Fibroblast of villous mesenchyme (primary cell): Measurements from ENCODE around the gene ST6GALNAC2. TPM values are rescaled to one million over a fixed set of nuclear protein-coding genes. Genes with fewer than 3 reads are reported as not detected.

Experiments
- DNase-seq: peaks from one replicate; pipeline ENCODE4 v3.0.0-alpha.2; 2010; ENCODE audit warnings: low read depth
- H3K4me3 ChIP-seq: 2 replicates; pipeline ENCODE4 v1.5.1; 2011; ENCODE audit warnings: low read depth, mild to moderate bottlenecking, low read length
- total RNA-seq: library from RNA; depleted of rRNA; stranded (reverse); fragments of >200 nt; gene quantifications from 2 replicates; pipeline ENCODE4 v1.2.3, GENCODE V29; 2012
- TF ChIP-seq, protein P1 (sequence below): IDR thresholded peaks from 2 replicates; pipeline ENCODE4 v1.5.1; 2012; ENCODE audit warnings: low read depth, mild to moderate bottlenecking, low read length; ENCODE audit not compliant: insufficient read depth

ST6GALNAC2 gene
- total RNA-seq, 1 donor: 0.86 TPM

DNA sequence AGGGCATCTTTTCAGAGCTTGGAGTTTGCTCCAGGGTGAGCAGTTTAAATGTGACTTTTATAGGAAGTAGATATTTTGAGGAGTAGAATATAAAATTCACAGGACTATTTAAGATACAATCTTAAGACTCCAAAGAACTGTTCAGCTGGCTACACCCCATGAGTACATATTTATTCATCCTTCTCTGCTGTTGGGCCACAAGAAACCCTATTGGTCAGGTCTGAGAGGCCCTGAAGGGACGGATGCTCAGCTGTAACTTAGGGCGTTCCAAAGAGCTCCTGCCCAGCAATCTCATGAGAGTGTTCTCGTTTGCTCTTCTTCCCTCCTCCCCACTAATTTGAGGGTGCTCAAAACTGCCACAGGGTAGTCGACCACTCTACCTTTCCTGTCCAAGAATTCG lies 7.3 kb downstream of the ST6GALNAC2 start:
- TF ChIP-seq, protein P1, sequence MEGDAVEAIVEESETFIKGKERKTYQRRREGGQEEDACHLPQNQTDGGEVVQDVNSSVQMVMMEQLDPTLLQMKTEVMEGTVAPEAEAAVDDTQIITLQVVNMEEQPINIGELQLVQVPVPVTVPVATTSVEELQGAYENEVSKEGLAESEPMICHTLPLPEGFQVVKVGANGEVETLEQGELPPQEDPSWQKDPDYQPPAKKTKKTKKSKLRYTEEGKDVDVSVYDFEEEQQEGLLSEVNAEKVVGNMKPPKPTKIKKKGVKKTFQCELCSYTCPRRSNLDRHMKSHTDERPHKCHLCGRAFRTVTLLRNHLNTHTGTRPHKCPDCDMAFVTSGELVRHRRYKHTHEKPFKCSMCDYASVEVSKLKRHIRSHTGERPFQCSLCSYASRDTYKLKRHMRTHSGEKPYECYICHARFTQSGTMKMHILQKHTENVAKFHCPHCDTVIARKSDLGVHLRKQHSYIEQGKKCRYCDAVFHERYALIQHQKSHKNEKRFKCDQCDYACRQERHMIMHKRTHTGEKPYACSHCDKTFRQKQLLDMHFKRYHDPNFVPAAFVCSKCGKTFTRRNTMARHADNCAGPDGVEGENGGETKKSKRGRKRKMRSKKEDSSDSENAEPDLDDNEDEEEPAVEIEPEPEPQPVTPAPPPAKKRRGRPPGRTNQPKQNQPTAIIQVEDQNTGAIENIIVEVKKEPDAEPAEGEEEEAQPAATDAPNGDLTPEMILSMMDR: no peak
- DNase-seq: no peak
- H3K4me3 ChIP-seq: no peak overlapping the region

DNA sequence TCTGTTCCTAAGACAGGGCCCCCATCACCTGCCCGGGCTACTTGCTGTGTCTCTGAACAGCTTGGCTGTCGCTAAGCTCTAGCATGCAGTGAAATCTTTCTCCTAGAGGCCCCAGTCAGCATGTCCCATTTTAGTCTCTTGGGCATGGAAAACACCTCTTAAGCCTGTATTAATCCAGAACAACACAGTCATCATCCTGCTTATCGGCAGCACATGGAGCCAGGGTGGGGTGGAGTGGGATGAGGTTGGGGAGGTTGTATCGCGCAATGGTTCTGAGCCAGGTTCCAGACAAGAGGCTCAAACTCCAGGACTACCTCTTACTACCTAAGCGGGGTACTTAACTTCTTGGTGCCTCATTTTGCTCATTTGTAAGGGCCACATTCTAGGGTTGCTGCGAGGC lies 7.8 kb downstream of the ST6GALNAC2 start:
- H3K4me3 ChIP-seq: no peak overlapping the region
- TF ChIP-seq, protein P1: no peak
- DNase-seq: no peak

DNA sequence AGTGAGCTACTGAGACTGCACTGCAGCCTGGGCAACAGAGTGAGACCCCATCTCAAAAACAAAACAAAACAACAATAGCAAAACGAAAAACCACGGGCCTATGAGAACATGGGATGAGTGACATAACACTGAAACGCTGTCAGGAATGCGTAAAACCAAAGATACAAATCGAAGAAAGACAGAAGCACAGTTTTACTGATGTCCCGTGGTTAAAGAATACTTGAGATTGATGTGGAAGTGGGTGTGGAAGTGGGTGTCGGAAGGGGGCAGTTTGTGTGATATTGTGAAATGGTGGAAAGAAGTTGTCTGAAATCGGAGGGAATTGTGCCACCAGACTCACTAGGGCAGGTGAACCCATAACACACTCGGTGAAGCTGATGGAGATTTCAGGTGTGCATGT lies 9.5 kb downstream of the ST6GALNAC2 start:
- DNase-seq: no peak
- no peak overlapping the region for H3K4me3 ChIP-seq
- TF ChIP-seq, protein P1: no peak

DNA sequence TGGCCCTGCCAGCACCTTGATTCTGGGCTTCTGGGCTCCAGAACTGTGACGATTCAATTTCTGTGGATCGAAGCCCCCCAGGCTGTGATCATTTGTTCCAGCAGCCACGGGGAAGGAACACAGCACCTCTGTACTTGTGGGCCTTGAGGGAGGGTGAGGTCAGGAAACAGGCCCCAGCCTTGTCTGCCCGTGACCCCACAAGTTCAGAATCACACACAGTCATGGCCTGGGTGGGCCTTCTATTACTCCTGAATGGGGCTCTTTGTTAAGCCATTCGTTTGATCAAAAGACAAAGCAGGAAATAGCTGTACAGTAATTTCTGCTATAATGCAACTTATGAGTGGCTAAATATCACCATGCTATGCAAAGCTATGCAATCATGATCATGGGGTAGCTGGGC lies 10.1 kb downstream of the ST6GALNAC2 start:
- DNase-seq: no peak
- TF ChIP-seq, protein P1: no peak
- no peak overlapping the region for H3K4me3 ChIP-seq

DNA sequence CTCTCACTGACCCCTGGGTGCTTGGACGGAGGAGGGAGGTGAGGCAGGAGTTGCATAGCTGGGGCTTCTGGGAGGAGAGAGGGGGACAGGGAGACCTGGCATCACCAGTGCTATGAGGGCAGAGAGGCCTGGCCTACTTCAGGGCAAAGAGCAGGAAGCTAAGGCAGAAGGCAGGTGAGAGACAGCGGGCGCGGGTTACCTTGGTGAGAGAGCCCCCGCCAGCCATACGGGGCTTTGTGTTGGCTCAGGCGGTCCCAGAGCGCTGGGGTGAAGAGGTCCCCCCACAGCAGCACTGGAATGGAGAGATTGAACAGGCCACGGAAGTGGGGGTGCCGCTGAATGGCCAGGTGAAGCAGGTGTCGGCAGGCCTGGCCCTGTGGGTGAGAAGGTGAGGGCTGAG lies 11.5 kb downstream of the ST6GALNAC2 start:
- TF ChIP-seq, protein P1: no peak

DNA sequence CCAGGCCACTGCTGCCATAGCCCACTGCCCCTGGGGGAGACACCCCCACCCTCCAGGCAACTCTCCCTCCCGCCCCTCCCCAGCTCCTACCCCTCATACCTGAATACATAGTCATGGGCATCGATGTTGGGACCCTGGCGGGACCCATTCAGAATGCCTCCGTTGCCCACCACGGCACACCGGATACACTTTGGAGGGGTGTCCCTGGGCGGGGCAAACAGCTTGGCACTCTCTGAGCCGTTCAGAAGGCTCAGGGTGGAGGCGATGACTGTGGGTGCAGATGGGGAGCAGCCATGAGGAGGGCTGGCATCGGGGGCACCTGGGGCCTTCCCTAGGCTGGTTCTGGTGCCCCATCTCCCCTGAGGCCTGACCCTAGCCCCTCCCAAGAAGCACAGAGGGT lies 12.6 kb downstream of the ST6GALNAC2 start:
- DNase-seq: no peak
- no peak overlapping the region for H3K4me3 ChIP-seq
- TF ChIP-seq, protein P1: no peak

More for the DNA sequence above, 11.5 kb downstream of the ST6GALNAC2 start:
- no peak overlapping the region for H3K4me3 ChIP-seq
- DNase-seq: no peak

DNA sequence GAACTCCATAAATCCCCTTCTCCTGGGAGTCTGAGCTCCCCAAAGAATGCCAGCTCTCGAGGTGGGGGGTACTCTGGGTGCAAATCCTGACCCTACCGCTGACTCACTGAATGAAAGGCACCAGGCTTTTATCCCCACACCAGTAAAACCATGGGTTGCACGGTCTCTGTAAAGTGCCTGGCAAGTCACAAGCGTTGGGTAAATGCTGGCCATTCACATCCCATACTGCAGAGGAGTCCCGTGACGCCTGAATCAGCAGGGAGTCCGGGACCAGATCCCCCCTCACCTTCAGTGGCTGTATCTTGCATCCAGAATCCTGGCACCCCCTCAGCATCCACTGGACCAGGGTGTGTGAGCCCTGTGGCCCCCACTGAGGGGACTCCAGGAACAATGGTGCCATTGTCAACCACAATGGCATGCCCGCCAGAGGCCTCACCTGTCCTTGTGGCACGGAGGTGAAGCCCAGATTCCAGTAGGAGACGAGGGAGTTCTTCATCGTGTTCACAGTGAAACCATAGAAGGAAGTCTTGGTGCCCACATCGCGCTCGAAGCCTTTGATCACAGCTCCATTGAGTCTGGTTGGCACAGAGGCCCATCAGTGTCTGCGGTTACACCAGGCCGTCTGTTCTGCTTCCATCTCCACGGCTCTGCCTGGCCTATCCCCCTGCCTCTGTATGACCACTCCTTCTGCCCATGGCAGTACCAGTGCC lies 13.3 kb downstream of the ST6GALNAC2 start:
- H3K4me3 ChIP-seq: no peak overlapping the region
- TF ChIP-seq, protein P1: no peak
- DNase-seq: no peak
